Measurements from ENCODE around the gene ELK4. TPM values are rescaled to one million over a fixed set of nuclear protein-coding genes. Genes with fewer than 3 reads are reported as not detected.

The ELK4 gene
- total and polyA plus RNA-seq, 2 experiments from 2014 or later = 5.1 to 19.7 TPM

DNA sequence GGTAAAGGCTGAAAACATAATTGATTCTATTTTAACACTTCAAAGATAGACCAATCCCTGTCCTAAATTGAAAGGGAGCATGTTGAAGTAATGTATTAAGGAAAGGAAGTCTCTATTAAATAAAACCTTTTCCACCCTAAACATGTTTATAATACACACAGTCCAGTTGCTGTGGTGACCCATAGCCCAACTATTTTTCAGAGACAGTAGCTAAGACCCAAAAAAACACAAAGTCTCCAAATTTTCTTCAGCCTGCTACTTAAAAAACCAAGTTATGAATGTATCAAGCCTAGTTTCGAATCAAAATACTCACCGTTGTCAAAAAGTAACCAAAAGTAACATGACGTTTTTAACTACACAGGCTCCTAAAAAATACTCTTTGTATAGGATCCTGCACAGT, 1.6 kb downstream of the ELK4 start (continued):
- TF ChIP-seq, protein P1, sequence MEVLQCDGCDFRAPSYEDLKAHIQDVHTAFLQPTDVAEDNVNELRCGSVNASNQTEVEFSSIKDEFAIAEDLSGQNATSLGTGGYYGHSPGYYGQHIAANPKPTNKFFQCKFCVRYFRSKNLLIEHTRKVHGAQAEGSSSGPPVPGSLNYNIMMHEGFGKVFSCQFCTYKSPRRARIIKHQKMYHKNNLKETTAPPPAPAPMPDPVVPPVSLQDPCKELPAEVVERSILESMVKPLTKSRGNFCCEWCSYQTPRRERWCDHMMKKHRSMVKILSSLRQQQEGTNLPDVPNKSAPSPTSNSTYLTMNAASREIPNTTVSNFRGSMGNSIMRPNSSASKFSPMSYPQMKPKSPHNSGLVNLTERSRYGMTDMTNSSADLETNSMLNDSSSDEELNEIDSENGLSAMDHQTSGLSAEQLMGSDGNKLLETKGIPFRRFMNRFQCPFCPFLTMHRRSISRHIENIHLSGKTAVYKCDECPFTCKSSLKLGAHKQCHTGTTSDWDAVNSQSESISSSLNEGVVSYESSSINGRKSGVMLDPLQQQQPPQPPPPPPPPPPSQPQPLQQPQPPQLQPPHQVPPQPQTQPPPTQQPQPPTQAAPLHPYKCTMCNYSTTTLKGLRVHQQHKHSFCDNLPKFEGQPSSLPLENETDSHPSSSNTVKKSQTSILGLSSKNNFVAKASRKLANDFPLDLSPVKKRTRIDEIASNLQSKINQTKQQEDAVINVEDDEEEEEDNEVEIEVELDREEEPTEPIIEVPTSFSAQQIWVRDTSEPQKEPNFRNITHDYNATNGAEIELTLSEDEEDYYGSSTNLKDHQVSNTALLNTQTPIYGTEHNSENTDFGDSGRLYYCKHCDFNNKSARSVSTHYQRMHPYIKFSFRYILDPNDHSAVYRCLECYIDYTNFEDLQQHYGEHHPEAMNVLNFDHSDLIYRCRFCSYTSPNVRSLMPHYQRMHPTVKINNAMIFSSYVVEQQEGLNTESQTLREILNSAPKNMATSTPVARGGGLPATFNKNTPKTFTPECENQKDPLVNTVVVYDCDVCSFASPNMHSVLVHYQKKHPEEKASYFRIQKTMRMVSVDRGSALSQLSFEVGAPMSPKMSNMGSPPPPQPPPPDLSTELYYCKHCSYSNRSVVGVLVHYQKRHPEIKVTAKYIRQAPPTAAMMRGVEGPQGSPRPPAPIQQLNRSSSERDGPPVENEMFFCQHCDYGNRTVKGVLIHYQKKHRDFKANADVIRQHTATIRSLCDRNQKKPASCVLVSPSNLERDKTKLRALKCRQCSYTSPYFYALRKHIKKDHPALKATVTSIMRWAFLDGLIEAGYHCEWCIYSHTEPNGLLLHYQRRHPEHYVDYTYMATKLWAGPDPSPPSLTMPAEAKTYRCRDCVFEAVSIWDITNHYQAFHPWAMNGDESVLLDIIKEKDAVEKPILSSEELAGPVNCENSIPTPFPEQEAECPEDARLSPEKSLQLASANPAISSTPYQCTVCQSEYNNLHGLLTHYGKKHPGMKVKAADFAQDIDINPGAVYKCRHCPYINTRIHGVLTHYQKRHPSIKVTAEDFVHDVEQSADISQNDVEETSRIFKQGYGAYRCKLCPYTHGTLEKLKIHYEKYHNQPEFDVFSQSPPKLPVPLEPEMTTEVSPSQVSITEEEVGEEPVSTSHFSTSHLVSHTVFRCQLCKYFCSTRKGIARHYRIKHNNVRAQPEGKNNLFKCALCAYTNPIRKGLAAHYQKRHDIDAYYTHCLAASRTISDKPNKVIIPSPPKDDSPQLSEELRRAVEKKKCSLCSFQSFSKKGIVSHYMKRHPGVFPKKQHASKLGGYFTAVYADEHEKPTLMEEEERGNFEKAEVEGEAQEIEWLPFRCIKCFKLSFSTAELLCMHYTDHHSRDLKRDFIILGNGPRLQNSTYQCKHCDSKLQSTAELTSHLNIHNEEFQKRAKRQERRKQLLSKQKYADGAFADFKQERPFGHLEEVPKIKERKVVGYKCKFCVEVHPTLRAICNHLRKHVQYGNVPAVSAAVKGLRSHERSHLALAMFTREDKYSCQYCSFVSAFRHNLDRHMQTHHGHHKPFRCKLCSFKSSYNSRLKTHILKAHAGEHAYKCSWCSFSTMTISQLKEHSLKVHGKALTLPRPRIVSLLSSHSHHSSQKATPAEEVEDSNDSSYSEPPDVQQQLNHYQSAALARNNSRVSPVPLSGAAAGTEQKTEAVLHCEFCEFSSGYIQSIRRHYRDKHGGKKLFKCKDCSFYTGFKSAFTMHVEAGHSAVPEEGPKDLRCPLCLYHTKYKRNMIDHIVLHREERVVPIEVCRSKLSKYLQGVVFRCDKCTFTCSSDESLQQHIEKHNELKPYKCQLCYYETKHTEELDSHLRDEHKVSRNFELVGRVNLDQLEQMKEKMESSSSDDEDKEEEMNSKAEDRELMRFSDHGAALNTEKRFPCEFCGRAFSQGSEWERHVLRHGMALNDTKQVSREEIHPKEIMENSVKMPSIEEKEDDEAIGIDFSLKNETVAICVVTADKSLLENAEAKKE (CRISPR knock-in tag; IDR thresholded peaks at IDR 0.05) = no peak
- TF ChIP-seq, protein P2, sequence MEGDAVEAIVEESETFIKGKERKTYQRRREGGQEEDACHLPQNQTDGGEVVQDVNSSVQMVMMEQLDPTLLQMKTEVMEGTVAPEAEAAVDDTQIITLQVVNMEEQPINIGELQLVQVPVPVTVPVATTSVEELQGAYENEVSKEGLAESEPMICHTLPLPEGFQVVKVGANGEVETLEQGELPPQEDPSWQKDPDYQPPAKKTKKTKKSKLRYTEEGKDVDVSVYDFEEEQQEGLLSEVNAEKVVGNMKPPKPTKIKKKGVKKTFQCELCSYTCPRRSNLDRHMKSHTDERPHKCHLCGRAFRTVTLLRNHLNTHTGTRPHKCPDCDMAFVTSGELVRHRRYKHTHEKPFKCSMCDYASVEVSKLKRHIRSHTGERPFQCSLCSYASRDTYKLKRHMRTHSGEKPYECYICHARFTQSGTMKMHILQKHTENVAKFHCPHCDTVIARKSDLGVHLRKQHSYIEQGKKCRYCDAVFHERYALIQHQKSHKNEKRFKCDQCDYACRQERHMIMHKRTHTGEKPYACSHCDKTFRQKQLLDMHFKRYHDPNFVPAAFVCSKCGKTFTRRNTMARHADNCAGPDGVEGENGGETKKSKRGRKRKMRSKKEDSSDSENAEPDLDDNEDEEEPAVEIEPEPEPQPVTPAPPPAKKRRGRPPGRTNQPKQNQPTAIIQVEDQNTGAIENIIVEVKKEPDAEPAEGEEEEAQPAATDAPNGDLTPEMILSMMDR (conservative IDR thresholded peaks at IDR 0.05; ENCODE audit: low read depth in 2 of 2) = no peak
- TF ChIP-seq JUNB (IDR thresholded peaks at IDR 0.05; ENCODE audit: unreplicated experiment) (no peak), ZNF114 (CRISPR knock-in tag; IDR thresholded peaks at IDR 0.05) (no peak), CREB1 (CRISPR knock-in tag; IDR thresholded peaks at IDR 0.05; ENCODE audit: low read depth) (no peak)

DNA sequence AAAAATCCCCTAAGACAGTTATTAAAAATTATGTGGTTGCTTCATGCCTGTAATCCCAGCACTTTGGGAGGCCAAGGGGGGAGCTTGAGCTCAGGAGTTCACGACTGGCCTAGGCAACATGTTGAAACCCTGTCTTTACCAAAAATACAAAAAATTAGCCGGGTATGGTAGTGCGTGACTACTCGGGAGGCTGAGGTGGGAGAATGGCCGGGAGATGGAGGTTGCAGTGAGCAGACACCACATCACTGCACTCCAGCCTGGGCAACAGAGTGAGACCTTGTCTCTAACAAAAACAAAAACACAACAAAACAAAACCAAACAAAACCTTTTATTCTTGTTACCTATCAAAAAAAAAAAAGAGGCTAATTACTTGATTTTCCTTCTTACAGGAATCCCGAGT, 2.1 kb downstream of the ELK4 start:
- Mint-ChIP-seq H3K27ac (no peak overlapping the region), H3K9me3 (no peaks in the 10 kb centered on the region), H3K4me3 (peak overlapping the region; percentile 94), H3K36me3 (ENCODE audit: low read depth) (peaks cover 3% of the 10 kb centered on the region; the same call in 2 of the 3 replicates), H3K4me1 (peaks cover 21% of the 10 kb centered on the region), H3K27me3 (ENCODE audit: insufficient read depth, low read depth, poor library complexity) (peaks cover 10% of the 10 kb centered on the region)
- Histone ChIP-seq H3K4me3 (peak overlapping the region; percentile 64), H3K9me2 (ENCODE audit: insufficient read depth) (no peaks in the 10 kb centered on the region), H2AFZ (no peak overlapping the region), H3K36me3 (ENCODE audit: insufficient read depth) (no peaks in the 10 kb centered on the region), H3K27ac (ENCODE audit: low read depth) (0 out of 2 replicates have a peak overlapping the region, but pooled peaks have one; percentile 12), H3K79me2 (replicated peaks; ENCODE audit: insufficient read depth) (peaks cover 61% of the 10 kb centered on the region), H3K4me2 (peak overlapping the region; percentile 86), H3F3A (replicated peaks; ENCODE audit: low read depth) (peaks cover 10% of the 10 kb centered on the region; the same call in 1 of the 2 replicates), H4K20me1 (replicated peaks; ENCODE audit: insufficient read depth) (peaks cover 36% of the 10 kb centered on the region), H3K27me3 (ENCODE audit: insufficient read depth) (no peaks in the 10 kb centered on the region), H3K4me1 (ENCODE audit: insufficient read depth) (peaks cover 8% of the 10 kb centered on the region)
- DNase-seq (ENCODE audit: low spot score) (no peak), ATAC-seq (no peak)
- TF ChIP-seq ZNF114 (CRISPR knock-in tag; IDR thresholded peaks at IDR 0.05) (no peak), CREB1 (CRISPR knock-in tag; IDR thresholded peaks at IDR 0.05; ENCODE audit: low read depth) (no peak), STAT1 (IDR thresholded peaks at IDR 0.05; ENCODE audit: unreplicated experiment) (no peak), EZH2phosphoT487 (IDR thresholded peaks at IDR 0.05; ENCODE audit: unreplicated experiment) (no peak)

Measured in GM23338 (cell line).